HepG2 (cell line): Measurements from ENCODE around the gene MYD88. TPM values are rescaled to one million over a fixed set of nuclear protein-coding genes. Genes with fewer than 3 reads are reported as not detected.

Source experiments
- ATAC-seq: fragments of 200-7000 bp; cut with Tn5 transposase; 3 replicates; pipeline ENCODE4 v1.9.1; 2020; ENCODE audit warnings: mild to moderate bottlenecking, moderate library complexity
- BruUV-seq: library from RNA; stranded (reverse); fragments of 400-500 nt; replicated peaks from 2 replicates; lab custom pipeline; 2021; lab: Mats Ljungman, UMichigan
- CTCF ChIA-PET: fragments of 300-600 bp; formaldehyde crosslinking; extraction: SDS; loops from one replicate; lab custom pipeline; 2021; ENCODE audit warnings: low total read pairs, inconsistent platforms, low intra/inter-chr PET ratio; lab: Yijun Ruan, JAX
- POLR2A ChIA-PET: fragments of 350-600 bp; sonication (Branson Sonifier 250); formaldehyde crosslinking; loops from one replicate; lab custom pipeline; 2020; ENCODE audit warnings: antibody characterized with exemption, inconsistent platforms; lab: Yijun Ruan, JAX
- DNase-seq: peaks from one replicate; pipeline ENCODE4 v3.0.0-alpha.2; 2015; ENCODE audit warnings: low spot score
- FAIRE-seq: peaks from 3 replicates; lab custom pipeline; 2011; peaks lifted over from hg19 to GRCh38; lab: Jason Lieb, UNC
- H2AFZ ChIP-seq: one replicate; pipeline ENCODE4 v1.6.1; 2011; ENCODE audit warnings: low read length, inconsistent platforms
- H3K27ac ChIP-seq: fragments of 300-600 bp; 3 replicates; pipeline ENCODE4 v1.8.0; 2011; ENCODE audit warnings: mixed run types, mild to moderate bottlenecking, mixed read lengths, low read length, inconsistent platforms; ENCODE audit not compliant: insufficient read depth; ENCODE audit errors: extremely low read length
- H3K27me3 ChIP-seq, 2 experiments: fragments of 200-600 bp in 1 of 2; 2 replicates in 1 of 2; 3 replicates in 1 of 2; pipeline versions ENCODE4 v1.6.0 to v1.8.0; 2011; ENCODE audit warnings: low read length in 2 of 2, mild to moderate bottlenecking in 2 of 2, moderate library complexity in 2 of 2, inconsistent platforms in 1 of 2; ENCODE audit not compliant: insufficient read depth in 2 of 2, control insufficient read depth in 1 of 2
- H3K36me3 ChIP-seq, 2 experiments: fragments of 200-600 bp in 1 of 2; replicated peaks in 1 of 2; 2 replicates in 1 of 2; 3 replicates in 1 of 2; pipeline versions ENCODE4 v1.5.1 to v1.8.0; 2011; ENCODE audit warnings: low read length in 2 of 2, inconsistent platforms in 1 of 2; ENCODE audit not compliant: insufficient read depth in 2 of 2, control insufficient read depth in 1 of 2
- H3K4me1 ChIP-seq: 2 replicates; pipeline ENCODE4 v1.5.1; 2012; ENCODE audit warnings: low read length, inconsistent platforms; ENCODE audit not compliant: insufficient read depth
- H3K4me2 ChIP-seq: 2 replicates; pipeline ENCODE4 v1.6.0; 2011; ENCODE audit warnings: low read depth, low read length, inconsistent platforms
- H3K4me3 ChIP-seq, 3 experiments: fragments of 200-600 bp in 1 of 3; sonication (generic), shearing (Covaris generic) in 1 of 3; replicated peaks in 1 of 3; 2 replicates each; pipeline ENCODE4 v1.5.1; 2011 to 2016; ENCODE audit warnings: low read length in 3 of 3, inconsistent platforms in 2 of 3, low read depth in 2 of 3, mild to moderate bottlenecking in 2 of 3, control low read depth in 1 of 3, mixed read lengths in 1 of 3; ENCODE audit not compliant: insufficient read depth in 1 of 3
- H3K79me2 ChIP-seq: one replicate; pipeline ENCODE4 v1.6.1; 2011; ENCODE audit warnings: low read length, inconsistent platforms; ENCODE audit not compliant: insufficient read depth
- H3K9ac ChIP-seq: 2 replicates; pipeline ENCODE4 v1.6.0; 2011; ENCODE audit warnings: mild to moderate bottlenecking, low read depth, low read length, inconsistent platforms; ENCODE audit not compliant: insufficient read depth
- H3K9me3 ChIP-seq: 2 replicates; pipeline ENCODE4 v1.5.1; 2012; ENCODE audit warnings: mild to moderate bottlenecking, low read length
- H4K20me1 ChIP-seq: 2 replicates; pipeline ENCODE4 v1.6.0; 2011; ENCODE audit warnings: inconsistent platforms, mild to moderate bottlenecking, low read length, moderate library complexity; ENCODE audit not compliant: insufficient read depth
- AGO2 ChIP-seq: fragments of 200-400 bp; formaldehyde crosslinking; optimal IDR thresholded peaks from 2 replicates; pipeline ENCODE3; 2017; ENCODE audit warnings: mild to moderate bottlenecking, low read depth, low read length, moderate library complexity
- IRF2 ChIP-seq: IDR thresholded peaks from 2 replicates; pipeline ENCODE4 v1.6.1; 2018; ENCODE audit warnings: missing genetic modification reagents, missing compliant biosample characterization
- KDM6A ChIP-seq: IDR thresholded peaks from 2 replicates; pipeline ENCODE4 v1.6.1; 2016; ENCODE audit warnings: low read depth
- SOX5 ChIP-seq: IDR thresholded peaks from 2 replicates; pipeline ENCODE4 v1.6.1; 2016; ENCODE audit warnings: borderline replicate concordance
- TAF1 ChIP-seq: sonication (generic); formaldehyde crosslinking; IDR thresholded peaks from 2 replicates; pipeline ENCODE4 v1.4.0; 2020; ENCODE audit warnings: missing genetic modification reagents
- ZBTB21 ChIP-seq: sonication (generic); formaldehyde crosslinking; IDR thresholded peaks from 2 replicates; pipeline ENCODE4 v1.4.0; 2020; ENCODE audit warnings: missing genetic modification reagents
- ZNF224 ChIP-seq: sonication (generic); formaldehyde crosslinking; IDR thresholded peaks from 2 replicates; pipeline ENCODE4 v1.5.0; 2020; ENCODE audit warnings: mild to moderate bottlenecking, missing genetic modification reagents
- ZNF790 ChIP-seq: sonication (generic); formaldehyde crosslinking; IDR thresholded peaks from 2 replicates; pipeline ENCODE4 v1.8.0; 2022; ENCODE audit warnings: missing genetic modification reagents, mild to moderate bottlenecking, borderline replicate concordance
- ZNF879 ChIP-seq: sonication (generic); formaldehyde crosslinking; IDR thresholded peaks from 2 replicates; pipeline ENCODE4 v1.8.1; 2023; ENCODE audit warnings: missing genetic modification reagents
- whole genome bisulfite sequencing: methylation state at CpG from one replicate; pipeline ENCODE4 v1.1.6; 2017; ENCODE audit warnings: low lambda C conversion rate; 5-methylcytosine and 5-hydroxymethylcytosine counted together
- in situ Hi-C: cut with HindIII; loops from 2 replicates; pipeline ENCODE4 v1.10.0; 2017; ENCODE audit warnings: low pct_unique_long_range_greater_than_20kb; ENCODE audit not compliant: extremely low pct_ligation_motif_present
- intact Hi-C: fragments of 100-400 bp; cut with micrococcal nuclease; formaldehyde crosslinking; loops from one replicate; pipeline ENCODE4 v1.10.0; 2022; ENCODE audit not compliant: unreplicated experiment
- polyA plus RNA-seq, 8 experiments: library from polyadenylated mRNA; depleted of rRNA in 3 of 8; stranded (reverse) in 7 of 8; unstranded in 1 of 8; fragments of >200 nt; fragmentation: Illumina TruSeq in 4 of 8; extraction: Trizol in 4 of 8; gene quantifications; 2 replicates each; pipeline versions ENCODE4 v1.2.1 to v1.2.3, GENCODE V29; 2011 to 2016; ENCODE audit warnings: low read depth in 4 of 8, missing spikeins in 1 of 8, mixed read lengths in 1 of 8; ENCODE audit not compliant: insufficient read depth in 1 of 8
- total RNA-seq, 5 experiments: library from RNA; depleted of rRNA; stranded (reverse); fragments of >200 nt; fragmentation: Illumina TruSeq; extraction: Trizol; gene quantifications; 2 replicates each; pipeline ENCODE4 v1.2.3, GENCODE V29; 2016; ENCODE audit warnings: low read depth in 1 of 5

The MYD88 gene
- total and polyA plus RNA-seq, 2 of the 13 experiments (the other 11 are each of a cell fraction or from before 2014, with no cell fraction given) = 7.6 to 32.7 TPM

DNA sequence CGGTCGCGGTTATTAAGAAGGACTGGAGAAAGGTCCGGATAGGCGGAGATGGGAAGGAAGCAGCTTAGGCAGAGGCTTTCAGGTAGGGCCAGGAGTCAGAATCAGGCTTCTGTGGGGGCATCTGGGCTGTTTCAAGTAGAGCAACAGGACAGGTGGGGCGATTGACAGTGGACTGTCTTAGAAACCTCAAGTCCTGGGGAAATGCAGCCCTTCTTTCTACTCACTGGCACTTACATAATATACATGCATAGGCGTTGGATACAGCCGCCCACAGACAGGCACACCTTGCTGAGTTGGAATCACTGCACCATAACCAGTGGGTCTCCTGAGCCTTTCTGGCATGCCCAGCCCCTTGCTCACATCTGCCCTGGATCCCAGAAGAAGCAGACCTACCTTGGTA, 730 bp downstream of the MYD88 start:
- Histone ChIP-seq H3K36me3 (peaks cover 2 to 18% of the 10 kb centered on the region in 2 experiments; a peak in 3 of 5 replicates), H3K4me3 (peak overlapping the region; percentile 59 to 96 (median 88)), H3K9ac (peak overlapping the region; percentile 85), H3K4me1 (peaks cover 35% of the 10 kb centered on the region), H3K9me3 (no peaks in the 10 kb centered on the region), H4K20me1 (no peaks in the 10 kb centered on the region), H3K4me2 (peak overlapping the region; percentile 98), H2AFZ (peak overlapping the region; percentile 28), H3K79me2 (peaks cover 44% of the 10 kb centered on the region), H3K27ac (peak overlapping the region; percentile 75), H3K27me3 (no peaks in the 10 kb centered on the region; a peak in 1 of 5 replicates)
- no peak for ATAC-seq
- in situ Hi-C loops = loop anchor here (25.0 kb wide), 1 partner anchor 323 kb away; the partner anchor contains the start of gene ACVR2B
- no peak for DNase-seq
- ChIA-PET CTCF (no interaction called here), POLR2A (interaction anchor here (0.8 to 7.0 kb wide), 5 partner anchors 9 to 43 kb away, joined by 3 to 179 read pairs (median 5); partner anchors contain the start of gene OXSR1)
- no TSS peak for BruUV-seq
- peak; percentile 12 for FAIRE-seq
- TF ChIP-seq AGO2 (no peak), SOX5 (CRISPR knock-in tag) (no peak), ZNF790 (CRISPR knock-in tag) (no peak), ZBTB21 (CRISPR knock-in tag) (no peak), ZNF224 (CRISPR knock-in tag) (peak; percentile 2; the same call in 1 of the 2 replicates), ZNF879 (0 out of 2 replicates have a peak, but pooled peaks have one; percentile 14)
- WGBS = 0% methylated on average over 5 of the region's 8 CpGs
- intact Hi-C loops = loop anchor here (2.0 to 10.0 kb wide), 2 partner anchors 26 to 106 kb away; partner anchors contain the start of gene OXSR1

DNA sequence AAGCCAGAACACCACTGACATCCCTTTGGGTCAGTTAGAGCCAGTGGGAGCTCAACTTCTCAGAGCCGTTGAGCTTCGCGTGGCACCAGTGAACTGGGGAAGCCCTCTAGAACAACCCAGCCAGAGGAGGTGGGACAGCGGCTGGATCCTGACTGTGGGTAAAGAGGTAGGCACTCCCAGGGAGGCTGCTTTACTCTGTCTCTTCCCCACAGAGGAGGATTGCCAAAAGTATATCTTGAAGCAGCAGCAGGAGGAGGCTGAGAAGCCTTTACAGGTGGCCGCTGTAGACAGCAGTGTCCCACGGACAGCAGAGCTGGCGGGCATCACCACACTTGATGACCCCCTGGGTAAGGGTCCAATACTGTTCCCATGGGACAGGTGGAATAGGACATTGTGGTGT, 1.2 kb downstream of the MYD88 start:
- ATAC-seq (no peak), FAIRE-seq (no peak), DNase-seq (no peak)
- no TSS peak for BruUV-seq
- Histone ChIP-seq H3K4me1 (peaks cover 30% of the 10 kb centered on the region), H3K79me2 (peaks cover 44% of the 10 kb centered on the region), H3K4me2 (peak overlapping the region; percentile 98), H2AFZ (no peak overlapping the region), H3K27ac (peak overlapping the region; percentile 75), H3K9ac (peak overlapping the region; percentile 85), H3K27me3 (no peaks in the 10 kb centered on the region; a peak in 1 of 5 replicates), H3K9me3 (no peaks in the 10 kb centered on the region), H4K20me1 (no peaks in the 10 kb centered on the region), H3K4me3 (peak overlapping the region; percentile 59 to 96 (median 88)), H3K36me3 (peaks cover 2 to 18% of the 10 kb centered on the region in 2 experiments; a peak in 3 of 5 replicates)
- 0 out of 2 replicates have a peak, but pooled peaks have one; percentile 10 for TF ChIP-seq TAF1 (CRISPR knock-in tag)
- TF ChIP-seq IRF2 (CRISPR knock-in tag) = 0 out of 2 replicates have a peak, but pooled peaks have one; percentile 20
- no peak for TF ChIP-seq KDM6A
- intact Hi-C loops (loop anchor here (2.0 to 10.0 kb wide), 2 partner anchors 25 to 105 kb away; partner anchors contain the start of gene OXSR1), in situ Hi-C loops (loop anchor here (25.0 kb wide), 1 partner anchor 323 kb away; the partner anchor contains the start of gene ACVR2B)
- ChIA-PET POLR2A (interaction anchor here (5.3 to 7.0 kb wide), 2 partner anchors 20 to 25 kb away, joined by 64 to 179 read pairs; partner anchors contain the start of gene OXSR1), CTCF (no interaction called here)
- 70% methylated on average over 5 of the region's 7 CpGs for WGBS
